Measurements from ENCODE around the gene TMEM184B. TPM values are rescaled to one million over a fixed set of nuclear protein-coding genes. Genes with fewer than 3 reads are reported as not detected.
"Not testable (repeated sequence)": the region's sequence is repeated elsewhere in the genome, so short reads cannot be mapped to it uniquely, and the experiment has no call there.

Gene TMEM184B
- polyA plus RNA-seq, 4 donors, result 37.9 to 45.4 (median 40.9) TPM

- no peak for DNase-seq (ENCODE audit: low read depth in 4 of 4, low spot score in 3 of 4)
Measured at GRCh38 chr22:38255697-38256096, 17.1 kb downstream of the TMEM184B start.

GRCh38 chr22:38251341-38251692 is 21.5 kb downstream of the TMEM184B start:
- DNase-seq (ENCODE audit: low read depth in 4 of 4, low spot score in 3 of 4), result no peak

- DNase-seq (ENCODE audit: low read depth in 4 of 4, low spot score in 3 of 4), result no peak
Measured at GRCh38 chr22:38250643-38251340, 22.0 kb downstream of the TMEM184B start.

- DNase-seq (ENCODE audit: low read depth in 4 of 4, low spot score in 3 of 4), result no peak
Measured at GRCh38 chr22:38249803-38250642, 22.8 kb downstream of the TMEM184B start.

- DNase-seq (ENCODE audit: low read depth in 4 of 4, low spot score in 3 of 4), result no peak
Measured at GRCh38 chr22:38249301-38249700, 23.5 kb downstream of the TMEM184B start.

- no peak for DNase-seq (ENCODE audit: low read depth in 4 of 4, low spot score in 3 of 4)
Measured at GRCh38 chr22:38248280-38248679, 24.5 kb downstream of the TMEM184B start.

- DNase-seq (ENCODE audit: low read depth in 4 of 4, low spot score in 3 of 4), result no peak
Measured at GRCh38 chr22:38247713-38248112, 25.1 kb downstream of the TMEM184B start.

GRCh38 chr22:38246692-38247091 is 26.1 kb downstream of the TMEM184B start:
- DNase-seq (ENCODE audit: low read depth in 4 of 4, low spot score in 3 of 4), result no peak

- no peak for DNase-seq (ENCODE audit: low read depth in 4 of 4, low spot score in 3 of 4)
Measured at GRCh38 chr22:38246046-38246658, 26.7 kb downstream of the TMEM184B start.

GRCh38 chr22:38244106-38244505 is 28.7 kb downstream of the TMEM184B start:
- DNase-seq (ENCODE audit: low read depth in 4 of 4, low spot score in 3 of 4), result no peak

- no peak for DNase-seq (ENCODE audit: low read depth in 4 of 4, low spot score in 3 of 4)
Measured at GRCh38 chr22:38243007-38243765, 29.6 kb downstream of the TMEM184B start.

GRCh38 chr22:38240734-38241252 is 32.0 kb downstream of the TMEM184B start:
- no peak for DNase-seq (ENCODE audit: low read depth in 4 of 4, low spot score in 3 of 4)

GRCh38 chr22:38239101-38239761 is 33.6 kb downstream of the TMEM184B start:
- DNase-seq (ENCODE audit: low read depth in 4 of 4, low spot score in 3 of 4), result no peak

- no peak for DNase-seq (ENCODE audit: low read depth in 4 of 4, low spot score in 3 of 4)
Measured at GRCh38 chr22:38238519-38239071, 34.2 kb downstream of the TMEM184B start.

- DNase-seq (ENCODE audit: low read depth in 4 of 4, low spot score in 3 of 4), result no peak
Measured at GRCh38 chr22:38236786-38237185, 36.0 kb downstream of the TMEM184B start.

GRCh38 chr22:38235240-38235850 is 37.5 kb downstream of the TMEM184B start:
- DNase-seq (ENCODE audit: low read depth in 4 of 4, low spot score in 3 of 4), result no peak

GRCh38 chr22:38233856-38234255 is 39.0 kb downstream of the TMEM184B start:
- DNase-seq (ENCODE audit: low read depth in 4 of 4, low spot score in 3 of 4), result not testable (repeated sequence)

- no peak for DNase-seq (ENCODE audit: low read depth in 4 of 4, low spot score in 3 of 4)
Measured at GRCh38 chr22:38233427-38233826, 39.4 kb downstream of the TMEM184B start.

GRCh38 chr22:38232196-38232595 is 40.6 kb downstream of the TMEM184B start:
- DNase-seq (ENCODE audit: low read depth in 4 of 4, low spot score in 3 of 4), result no peak
